ENCODE results near the gene EPSTI1. TPM values are rescaled to one million over a fixed set of nuclear protein-coding genes. Genes with fewer than 3 reads are reported as not detected.

EPSTI1 gene
- total and polyA plus RNA-seq, 10 of the 15 experiments (the other 5 are each of a cell fraction or from before 2014, with no cell fraction given) = 4.7 to 32.0 (median 24.2) TPM

DNA sequence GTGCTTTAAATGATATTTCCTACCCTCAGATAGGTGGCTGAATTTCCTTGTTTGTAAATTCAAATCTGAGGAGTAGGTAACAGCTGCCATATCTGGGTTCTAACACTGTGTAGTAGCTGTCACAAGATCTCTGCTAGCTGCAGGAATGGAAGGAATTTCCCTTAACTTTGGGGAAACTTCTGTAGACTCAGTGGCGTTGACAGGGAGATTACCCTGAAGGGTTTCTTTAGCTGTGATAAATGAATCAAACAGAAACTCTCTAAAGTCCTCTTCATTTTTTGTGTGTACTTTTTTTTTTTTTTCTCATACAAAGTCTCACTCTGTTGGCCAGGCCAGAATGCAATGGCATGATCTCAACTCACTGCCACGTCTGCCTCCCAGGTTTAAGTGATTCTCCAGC, 5.3 kb upstream of the EPSTI1 start (continued):
- TF ChIP-seq KDM1A (IDR thresholded peaks at IDR 0.05; ENCODE audit: borderline replicate concordance) (no peak), RAD21 (IDR thresholded peaks at IDR 0.05; ENCODE audit: insufficient read depth, low read depth, low read length) (no peak), NRF1 (conservative IDR thresholded peaks at IDR 0.05; ENCODE audit: low read depth, low read length) (no peak), NFIC (IDR thresholded peaks at IDR 0.05; ENCODE audit: low read depth, low read length) (peak; percentile 47; the same call in 1 of the 2 replicates), ZNF384 (IDR thresholded peaks at IDR 0.05; ENCODE audit: borderline replicate concordance, low read depth, low read length) (peak; percentile 90), MTA3 (IDR thresholded peaks at IDR 0.05; ENCODE audit: borderline replicate concordance, low read length) (peak; percentile 41; the same call in 1 of the 2 replicates), BHLHE40 (IDR thresholded peaks at IDR 0.05; ENCODE audit: borderline replicate concordance in 1 of 2, low read depth in 2 of 2, low read length in 1 of 2) (0 out of 4 replicates have a peak, but pooled peaks of 1 of the 2 experiments have one; percentile 45), KLF5 (IDR thresholded peaks at IDR 0.05; ENCODE audit: partially characterized antibody) (peak; percentile 19), ATF7 (IDR thresholded peaks at IDR 0.05; ENCODE audit: low read depth) (peak; percentile 45; the same call in 1 of the 2 replicates), EED (IDR thresholded peaks at IDR 0.05; ENCODE audit: low read depth) (peak; percentile 62; the same call in 1 of the 2 replicates), ETV6 (conservative IDR thresholded peaks at IDR 0.05 in 1 of 2, IDR thresholded peaks at IDR 0.05 in 1 of 2; ENCODE audit: borderline replicate concordance in 1 of 2, low read depth in 1 of 2) (peak in 1 of 2 experiments; percentile 36; a peak in 1 of 4 replicates)
- TF ChIP-seq, protein P1, sequence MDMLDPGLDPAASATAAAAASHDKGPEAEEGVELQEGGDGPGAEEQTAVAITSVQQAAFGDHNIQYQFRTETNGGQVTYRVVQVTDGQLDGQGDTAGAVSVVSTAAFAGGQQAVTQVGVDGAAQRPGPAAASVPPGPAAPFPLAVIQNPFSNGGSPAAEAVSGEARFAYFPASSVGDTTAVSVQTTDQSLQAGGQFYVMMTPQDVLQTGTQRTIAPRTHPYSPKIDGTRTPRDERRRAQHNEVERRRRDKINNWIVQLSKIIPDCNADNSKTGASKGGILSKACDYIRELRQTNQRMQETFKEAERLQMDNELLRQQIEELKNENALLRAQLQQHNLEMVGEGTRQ (IDR thresholded peaks at IDR 0.05; ENCODE audit: borderline replicate concordance, low read depth, low read length) = no peak
- TF ChIP-seq, protein P2, sequence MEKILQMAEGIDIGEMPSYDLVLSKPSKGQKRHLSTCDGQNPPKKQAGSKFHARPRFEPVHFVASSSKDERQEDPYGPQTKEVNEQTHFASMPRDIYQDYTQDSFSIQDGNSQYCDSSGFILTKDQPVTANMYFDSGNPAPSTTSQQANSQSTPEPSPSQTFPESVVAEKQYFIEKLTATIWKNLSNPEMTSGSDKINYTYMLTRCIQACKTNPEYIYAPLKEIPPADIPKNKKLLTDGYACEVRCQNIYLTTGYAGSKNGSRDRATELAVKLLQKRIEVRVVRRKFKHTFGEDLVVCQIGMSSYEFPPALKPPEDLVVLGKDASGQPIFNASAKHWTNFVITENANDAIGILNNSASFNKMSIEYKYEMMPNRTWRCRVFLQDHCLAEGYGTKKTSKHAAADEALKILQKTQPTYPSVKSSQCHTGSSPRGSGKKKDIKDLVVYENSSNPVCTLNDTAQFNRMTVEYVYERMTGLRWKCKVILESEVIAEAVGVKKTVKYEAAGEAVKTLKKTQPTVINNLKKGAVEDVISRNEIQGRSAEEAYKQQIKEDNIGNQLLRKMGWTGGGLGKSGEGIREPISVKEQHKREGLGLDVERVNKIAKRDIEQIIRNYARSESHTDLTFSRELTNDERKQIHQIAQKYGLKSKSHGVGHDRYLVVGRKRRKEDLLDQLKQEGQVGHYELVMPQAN (conservative IDR thresholded peaks at IDR 0.05) = no peak
- TF ChIP-seq, protein P3, sequence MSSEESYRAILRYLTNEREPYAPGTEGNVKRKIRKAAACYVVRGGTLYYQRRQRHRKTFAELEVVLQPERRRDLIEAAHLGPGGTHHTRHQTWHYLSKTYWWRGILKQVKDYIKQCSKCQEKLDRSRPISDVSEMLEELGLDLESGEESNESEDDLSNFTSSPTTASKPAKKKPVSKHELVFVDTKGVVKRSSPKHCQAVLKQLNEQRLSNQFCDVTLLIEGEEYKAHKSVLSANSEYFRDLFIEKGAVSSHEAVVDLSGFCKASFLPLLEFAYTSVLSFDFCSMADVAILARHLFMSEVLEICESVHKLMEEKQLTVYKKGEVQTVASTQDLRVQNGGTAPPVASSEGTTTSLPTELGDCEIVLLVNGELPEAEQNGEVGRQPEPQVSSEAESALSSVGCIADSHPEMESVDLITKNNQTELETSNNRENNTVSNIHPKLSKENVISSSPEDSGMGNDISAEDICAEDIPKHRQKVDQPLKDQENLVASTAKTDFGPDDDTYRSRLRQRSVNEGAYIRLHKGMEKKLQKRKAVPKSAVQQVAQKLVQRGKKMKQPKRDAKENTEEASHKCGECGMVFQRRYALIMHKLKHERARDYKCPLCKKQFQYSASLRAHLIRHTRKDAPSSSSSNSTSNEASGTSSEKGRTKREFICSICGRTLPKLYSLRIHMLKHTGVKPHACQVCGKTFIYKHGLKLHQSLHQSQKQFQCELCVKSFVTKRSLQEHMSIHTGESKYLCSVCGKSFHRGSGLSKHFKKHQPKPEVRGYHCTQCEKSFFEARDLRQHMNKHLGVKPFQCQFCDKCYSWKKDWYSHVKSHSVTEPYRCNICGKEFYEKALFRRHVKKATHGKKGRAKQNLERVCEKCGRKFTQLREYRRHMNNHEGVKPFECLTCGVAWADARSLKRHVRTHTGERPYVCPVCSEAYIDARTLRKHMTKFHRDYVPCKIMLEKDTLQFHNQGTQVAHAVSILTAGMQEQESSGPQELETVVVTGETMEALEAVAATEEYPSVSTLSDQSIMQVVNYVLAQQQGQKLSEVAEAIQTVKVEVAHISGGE (CRISPR knock-in tag; IDR thresholded peaks at IDR 0.05) = no peak
- TF ChIP-seq, protein P4, sequence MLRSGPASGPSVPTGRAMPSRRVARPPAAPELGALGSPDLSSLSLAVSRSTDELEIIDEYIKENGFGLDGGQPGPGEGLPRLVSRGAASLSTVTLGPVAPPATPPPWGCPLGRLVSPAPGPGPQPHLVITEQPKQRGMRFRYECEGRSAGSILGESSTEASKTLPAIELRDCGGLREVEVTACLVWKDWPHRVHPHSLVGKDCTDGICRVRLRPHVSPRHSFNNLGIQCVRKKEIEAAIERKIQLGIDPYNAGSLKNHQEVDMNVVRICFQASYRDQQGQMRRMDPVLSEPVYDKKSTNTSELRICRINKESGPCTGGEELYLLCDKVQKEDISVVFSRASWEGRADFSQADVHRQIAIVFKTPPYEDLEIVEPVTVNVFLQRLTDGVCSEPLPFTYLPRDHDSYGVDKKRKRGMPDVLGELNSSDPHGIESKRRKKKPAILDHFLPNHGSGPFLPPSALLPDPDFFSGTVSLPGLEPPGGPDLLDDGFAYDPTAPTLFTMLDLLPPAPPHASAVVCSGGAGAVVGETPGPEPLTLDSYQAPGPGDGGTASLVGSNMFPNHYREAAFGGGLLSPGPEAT (IDR thresholded peaks at IDR 0.05; ENCODE audit: low read depth) = peak; percentile 89
- TF ChIP-seq, protein P5, sequence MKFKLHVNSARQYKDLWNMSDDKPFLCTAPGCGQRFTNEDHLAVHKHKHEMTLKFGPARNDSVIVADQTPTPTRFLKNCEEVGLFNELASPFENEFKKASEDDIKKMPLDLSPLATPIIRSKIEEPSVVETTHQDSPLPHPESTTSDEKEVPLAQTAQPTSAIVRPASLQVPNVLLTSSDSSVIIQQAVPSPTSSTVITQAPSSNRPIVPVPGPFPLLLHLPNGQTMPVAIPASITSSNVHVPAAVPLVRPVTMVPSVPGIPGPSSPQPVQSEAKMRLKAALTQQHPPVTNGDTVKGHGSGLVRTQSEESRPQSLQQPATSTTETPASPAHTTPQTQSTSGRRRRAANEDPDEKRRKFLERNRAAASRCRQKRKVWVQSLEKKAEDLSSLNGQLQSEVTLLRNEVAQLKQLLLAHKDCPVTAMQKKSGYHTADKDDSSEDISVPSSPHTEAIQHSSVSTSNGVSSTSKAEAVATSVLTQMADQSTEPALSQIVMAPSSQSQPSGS (IDR thresholded peaks at IDR 0.05; ENCODE audit: low read length) = peak; percentile 66; the same call in 1 of the 2 replicates

All from GM12878 (cell line).